Hepatocyte (in vitro differentiated cells): ENCODE data around the gene HMGN4. TPM values are rescaled to one million over a fixed set of nuclear protein-coding genes. Genes with fewer than 3 reads are reported as not detected.

Source experiments
- DNase-seq: peaks from one replicate; pipeline ENCODE4 v3.0.0-alpha.2; 2016; ENCODE audit warnings: low spot score
- H2AFZ ChIP-seq: fragments of 200-600 bp; sonication (generic); 2 replicates; pipeline ENCODE4 v1.6.0; 2016; ENCODE audit warnings: antibody characterized with exemption, mild to moderate bottlenecking
- H3K27ac ChIP-seq: fragments of 200-600 bp; sonication (generic); 2 replicates; pipeline ENCODE4 v1.5.1; 2016; ENCODE audit warnings: mild to moderate bottlenecking
- H3K27me3 ChIP-seq: fragments of 200-600 bp; sonication (generic); 2 replicates; pipeline ENCODE4 v1.6.1; 2016
- H3K36me3 ChIP-seq: fragments of 200-600 bp; sonication (generic); replicated peaks from 2 replicates; pipeline ENCODE4 v1.5.1; 2016; ENCODE audit warnings: low read depth; ENCODE audit not compliant: insufficient read depth
- H3K4me1 ChIP-seq: fragments of 200-600 bp; sonication (generic); 2 replicates; pipeline ENCODE4 v1.5.1; 2016; ENCODE audit warnings: mild to moderate bottlenecking, moderate library complexity; ENCODE audit not compliant: insufficient read depth
- H3K4me2 ChIP-seq: fragments of 200-600 bp; sonication (generic); 2 replicates; pipeline ENCODE4 v1.6.0; 2016
- H3K4me3 ChIP-seq: fragments of 200-600 bp; sonication (generic); 2 replicates; pipeline ENCODE4 v1.5.1; 2016; ENCODE audit warnings: mild to moderate bottlenecking
- H3K79me2 ChIP-seq: fragments of 200-600 bp; sonication (generic); 2 replicates; pipeline ENCODE4 v1.6.0; 2017; ENCODE audit warnings: mild to moderate bottlenecking
- H3K9me2 ChIP-seq: fragments of 200-600 bp; sonication (generic); replicated peaks from 2 replicates; pipeline ENCODE4 v1.6.0; 2017; ENCODE audit warnings: mild to moderate bottlenecking; ENCODE audit not compliant: insufficient read depth
- H3K9me3 ChIP-seq: fragments of 200-600 bp; sonication (generic); 2 replicates; pipeline ENCODE4 v1.5.1; 2016; ENCODE audit warnings: low read depth, mild to moderate bottlenecking
- H4K20me1 ChIP-seq: fragments of 200-600 bp; sonication (generic); 2 replicates; pipeline ENCODE4 v1.6.0; 2016; ENCODE audit warnings: mild to moderate bottlenecking; ENCODE audit not compliant: insufficient read depth, poor library complexity, severe bottlenecking
- EZH2 ChIP-seq: fragments of 200-600 bp; sonication (generic); IDR thresholded peaks from 2 replicates; pipeline ENCODE4 v1.6.1; 2016; ENCODE audit warnings: antibody characterized with exemption, mild to moderate bottlenecking, borderline replicate concordance
- EZH2phosphoT487 ChIP-seq: fragments of 200-600 bp; sonication (generic); IDR thresholded peaks from one replicate; pipeline ENCODE4 v1.6.1; 2018; ENCODE audit warnings: antibody characterized with exemption, mild to moderate bottlenecking, low read depth, moderate library complexity; ENCODE audit not compliant: unreplicated experiment, severe bottlenecking
- WGBS: methylation state at CpG from one replicate; pipeline ENCODE4 v1.1.6; 2016; ENCODE audit warnings: low lambda C conversion rate; ENCODE audit errors: missing lambda C conversion rate; 5-methylcytosine and 5-hydroxymethylcytosine counted together
- polyA plus RNA-seq: library from polyadenylated mRNA; unstranded; fragments of >200 nt; fragmentation: Nextera tagmentation; extraction: Ambion mirVana; gene quantifications from 2 replicates; pipeline ENCODE4 v1.2.1, GENCODE V29; 2016
- total RNA-seq: library from RNA; depleted of rRNA; stranded (reverse); fragments of >200 nt; gene quantifications from 2 replicates; pipeline ENCODE4 v1.2.3, GENCODE V29; 2014
- TF ChIP-seq, protein P1 (sequence below): fragments of 200-600 bp; sonication (generic); IDR thresholded peaks from 2 replicates; pipeline ENCODE4 v1.5.1; 2016; ENCODE audit warnings: antibody characterized with exemption, mild to moderate bottlenecking; ENCODE audit not compliant: poor library complexity

Gene HMGN4
- total and polyA plus RNA-seq, 2 experiments from 2014 or later: 41.2 to 53.5 TPM

DNA sequence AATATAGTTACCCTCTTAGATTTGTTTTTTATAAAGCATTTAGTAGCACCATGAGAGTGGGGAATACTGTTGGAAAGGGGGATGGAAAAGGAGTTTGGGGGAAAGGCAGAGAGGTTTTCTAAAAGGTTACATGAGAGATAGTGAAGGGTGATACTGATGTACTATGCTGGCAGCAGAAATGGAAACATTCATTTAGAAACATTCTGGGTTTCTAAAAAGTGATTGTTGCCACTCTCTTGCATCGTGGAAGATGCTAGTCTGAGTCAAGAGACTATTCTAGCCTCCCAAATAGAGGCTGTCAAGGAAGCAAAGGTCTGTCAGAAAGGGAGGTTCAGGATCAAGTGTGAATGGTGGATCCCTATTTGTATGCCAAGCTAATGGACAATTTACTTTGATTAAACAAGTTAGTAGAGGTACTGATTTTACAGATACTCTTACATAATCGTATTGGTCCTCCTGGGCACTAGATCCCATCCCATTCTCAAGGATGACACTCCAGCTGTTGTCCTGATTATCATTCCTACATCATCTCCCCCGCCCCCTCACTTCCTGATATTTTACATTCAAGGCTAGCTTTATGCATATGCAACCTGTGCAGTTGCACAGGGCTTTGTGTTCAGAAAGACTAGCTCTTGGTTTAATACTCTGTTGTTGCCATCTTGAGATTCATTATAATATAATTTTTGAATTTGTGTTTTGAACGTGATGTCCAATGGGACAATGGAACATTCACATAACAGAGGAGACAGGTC, 43.2 kb downstream of the HMGN4 start:
- 70% methylated on average over 4 of the region's 4 CpGs for WGBS
- Histone ChIP-seq H4K20me1 (no peaks in the 10 kb centered on the region), H3K79me2 (no peaks in the 10 kb centered on the region), H3K27ac (no peak overlapping the region), H3K36me3 (no peaks in the 10 kb centered on the region), H3K9me3 (no peaks in the 10 kb centered on the region), H3K9me2 (no peaks in the 10 kb centered on the region), H3K27me3 (peaks cover 28% of the 10 kb centered on the region), H3K4me3 (no peak overlapping the region), H3K4me2 (no peak overlapping the region), H2AFZ (no peak overlapping the region), H3K4me1 (no peaks in the 10 kb centered on the region)
- TF ChIP-seq EZH2phosphoT487: no peak
- TF ChIP-seq, protein P1, sequence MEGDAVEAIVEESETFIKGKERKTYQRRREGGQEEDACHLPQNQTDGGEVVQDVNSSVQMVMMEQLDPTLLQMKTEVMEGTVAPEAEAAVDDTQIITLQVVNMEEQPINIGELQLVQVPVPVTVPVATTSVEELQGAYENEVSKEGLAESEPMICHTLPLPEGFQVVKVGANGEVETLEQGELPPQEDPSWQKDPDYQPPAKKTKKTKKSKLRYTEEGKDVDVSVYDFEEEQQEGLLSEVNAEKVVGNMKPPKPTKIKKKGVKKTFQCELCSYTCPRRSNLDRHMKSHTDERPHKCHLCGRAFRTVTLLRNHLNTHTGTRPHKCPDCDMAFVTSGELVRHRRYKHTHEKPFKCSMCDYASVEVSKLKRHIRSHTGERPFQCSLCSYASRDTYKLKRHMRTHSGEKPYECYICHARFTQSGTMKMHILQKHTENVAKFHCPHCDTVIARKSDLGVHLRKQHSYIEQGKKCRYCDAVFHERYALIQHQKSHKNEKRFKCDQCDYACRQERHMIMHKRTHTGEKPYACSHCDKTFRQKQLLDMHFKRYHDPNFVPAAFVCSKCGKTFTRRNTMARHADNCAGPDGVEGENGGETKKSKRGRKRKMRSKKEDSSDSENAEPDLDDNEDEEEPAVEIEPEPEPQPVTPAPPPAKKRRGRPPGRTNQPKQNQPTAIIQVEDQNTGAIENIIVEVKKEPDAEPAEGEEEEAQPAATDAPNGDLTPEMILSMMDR: no peak
- no peak for TF ChIP-seq EZH2
- no peak for DNase-seq

DNA sequence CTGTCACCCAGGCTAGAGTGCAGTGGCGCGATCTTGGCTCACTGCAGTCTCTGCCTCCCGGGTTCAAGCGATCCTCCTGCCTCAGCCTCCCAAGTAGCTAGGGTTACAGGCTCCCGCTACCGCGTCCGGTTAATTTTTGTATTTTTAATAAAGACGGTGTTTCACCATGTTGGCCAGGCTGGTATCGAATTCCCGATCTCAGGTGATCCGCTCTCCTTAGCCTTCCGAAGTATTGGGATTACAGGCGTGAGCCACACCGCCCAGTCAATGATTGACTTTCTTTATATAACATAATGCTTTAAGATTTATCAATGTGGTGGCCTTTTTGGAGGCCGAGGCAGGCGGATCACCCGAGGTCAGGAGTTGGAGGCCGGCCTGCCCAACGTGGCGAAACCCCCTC, 50.8 kb downstream of the HMGN4 start:
- TF ChIP-seq, protein P1: no peak
- no peak for TF ChIP-seq EZH2phosphoT487
- Histone ChIP-seq H3K36me3 (no peaks in the 10 kb centered on the region), H3K4me3 (no peak overlapping the region), H3K4me1 (no peaks in the 10 kb centered on the region), H3K4me2 (no peak overlapping the region), H3K27me3 (peaks cover 48% of the 10 kb centered on the region), H2AFZ (no peak overlapping the region), H4K20me1 (no peaks in the 10 kb centered on the region), H3K27ac (no peak overlapping the region), H3K79me2 (no peaks in the 10 kb centered on the region), H3K9me3 (no peaks in the 10 kb centered on the region), H3K9me2 (no peaks in the 10 kb centered on the region)
- no peak for DNase-seq
- 95% methylated on average over 21 of the region's 21 CpGs for WGBS

DNA sequence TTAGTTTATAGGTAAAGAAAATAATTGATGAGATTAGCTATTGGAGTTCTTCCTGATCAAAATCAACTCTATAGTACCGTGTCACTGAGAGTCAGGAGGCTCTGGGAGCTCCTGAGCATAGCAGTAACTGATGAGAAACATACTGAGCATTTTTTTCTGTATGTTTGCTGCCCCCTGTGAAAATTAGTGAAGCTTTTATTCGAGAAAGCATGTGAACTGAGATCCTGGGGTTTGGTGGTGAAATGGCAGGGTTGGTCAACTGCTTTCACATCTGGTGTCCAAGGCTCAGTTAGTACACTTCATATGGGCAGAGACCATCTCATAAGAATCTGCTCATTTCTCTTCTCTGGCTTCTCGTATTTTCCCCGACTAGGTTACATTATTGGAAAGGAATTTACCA, 54.5 kb downstream of the HMGN4 start:
- H4K20me1 ChIP-seq: no peaks in the 10 kb centered on the region
- no peak overlapping the region for H2AFZ ChIP-seq
- no peaks in the 10 kb centered on the region for H3K36me3 ChIP-seq
- TF ChIP-seq EZH2phosphoT487 (no peak), EZH2 (no peak)
- TF ChIP-seq, protein P1: no peak
- peaks cover 8% of the 10 kb centered on the region for H3K79me2 ChIP-seq
- no peak overlapping the region for H3K4me3 ChIP-seq
- no peak overlapping the region for H3K4me2 ChIP-seq
- DNase-seq: no peak
- H3K9me2 ChIP-seq: no peaks in the 10 kb centered on the region
- no peaks in the 10 kb centered on the region for H3K9me3 ChIP-seq
- H3K4me1 ChIP-seq: peaks cover 1% of the 10 kb centered on the region
- WGBS: 74% methylated on average over 4 of the region's 4 CpGs
- no peak overlapping the region for H3K27ac ChIP-seq
- peaks cover 44% of the 10 kb centered on the region for H3K27me3 ChIP-seq
